Panc1 (cell line): ENCODE results near the gene PDE1A.

Experiments
- CTCF ChIP-seq: fragments of 450-650 bp; IDR thresholded peaks from 2 replicates; pipeline ENCODE4 v1.5.1; 2017; ENCODE audit warnings: mild to moderate bottlenecking
- POLR2AphosphoS5 ChIP-seq: IDR thresholded peaks from 2 replicates; pipeline ENCODE4 v1.6.1; 2012; ENCODE audit warnings: mild to moderate bottlenecking, low read depth, low read length, moderate library complexity
- SIN3A ChIP-seq: IDR thresholded peaks from 2 replicates; pipeline ENCODE4 v1.6.1; 2012; ENCODE audit warnings: low read depth, mild to moderate bottlenecking, low read length, moderate library complexity, borderline replicate concordance; ENCODE audit not compliant: insufficient read depth
- TF ChIP-seq, protein P1 (sequence below), 2 experiments: IDR thresholded peaks; 2 replicates each; pipeline ENCODE4 v1.6.1; 2011 to 2012; ENCODE audit warnings: low read depth in 2 of 2, control low read depth in 1 of 2, low read length in 1 of 2, mild to moderate bottlenecking in 1 of 2, moderate library complexity in 1 of 2; ENCODE audit not compliant: insufficient read depth in 1 of 2

GRCh38 chr2:182324665-182325064 lies 102.2 kb downstream of the PDE1A start:
- no peak for TF ChIP-seq CTCF
- no peak for TF ChIP-seq SIN3A
- TF ChIP-seq POLR2AphosphoS5, result no peak
- TF ChIP-seq, protein P1, sequence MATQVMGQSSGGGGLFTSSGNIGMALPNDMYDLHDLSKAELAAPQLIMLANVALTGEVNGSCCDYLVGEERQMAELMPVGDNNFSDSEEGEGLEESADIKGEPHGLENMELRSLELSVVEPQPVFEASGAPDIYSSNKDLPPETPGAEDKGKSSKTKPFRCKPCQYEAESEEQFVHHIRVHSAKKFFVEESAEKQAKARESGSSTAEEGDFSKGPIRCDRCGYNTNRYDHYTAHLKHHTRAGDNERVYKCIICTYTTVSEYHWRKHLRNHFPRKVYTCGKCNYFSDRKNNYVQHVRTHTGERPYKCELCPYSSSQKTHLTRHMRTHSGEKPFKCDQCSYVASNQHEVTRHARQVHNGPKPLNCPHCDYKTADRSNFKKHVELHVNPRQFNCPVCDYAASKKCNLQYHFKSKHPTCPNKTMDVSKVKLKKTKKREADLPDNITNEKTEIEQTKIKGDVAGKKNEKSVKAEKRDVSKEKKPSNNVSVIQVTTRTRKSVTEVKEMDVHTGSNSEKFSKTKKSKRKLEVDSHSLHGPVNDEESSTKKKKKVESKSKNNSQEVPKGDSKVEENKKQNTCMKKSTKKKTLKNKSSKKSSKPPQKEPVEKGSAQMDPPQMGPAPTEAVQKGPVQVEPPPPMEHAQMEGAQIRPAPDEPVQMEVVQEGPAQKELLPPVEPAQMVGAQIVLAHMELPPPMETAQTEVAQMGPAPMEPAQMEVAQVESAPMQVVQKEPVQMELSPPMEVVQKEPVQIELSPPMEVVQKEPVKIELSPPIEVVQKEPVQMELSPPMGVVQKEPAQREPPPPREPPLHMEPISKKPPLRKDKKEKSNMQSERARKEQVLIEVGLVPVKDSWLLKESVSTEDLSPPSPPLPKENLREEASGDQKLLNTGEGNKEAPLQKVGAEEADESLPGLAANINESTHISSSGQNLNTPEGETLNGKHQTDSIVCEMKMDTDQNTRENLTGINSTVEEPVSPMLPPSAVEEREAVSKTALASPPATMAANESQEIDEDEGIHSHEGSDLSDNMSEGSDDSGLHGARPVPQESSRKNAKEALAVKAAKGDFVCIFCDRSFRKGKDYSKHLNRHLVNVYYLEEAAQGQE (IDR thresholded peaks at IDR 0.05; ENCODE audit: insufficient read depth in 1 of 2, low read depth in 2 of 2, low read length in 1 of 2), result no peak
